ENCODE measurements around the gene ANGPTL7. TPM values are rescaled to one million over a fixed set of nuclear protein-coding genes. Genes with fewer than 3 reads are reported as not detected.

The ANGPTL7 gene
- polyA plus RNA-seq, 1 experiment, result not detected

GRCh38 chr1:11211461-11211860, 22.3 kb downstream of the ANGPTL7 start:
- no peaks in the 10 kb centered on the region for H3K27me3 ChIP-seq (ENCODE audit: control insufficient read depth, insufficient read depth, low read length)
- H3K4me3 ChIP-seq (ENCODE audit: low read depth, low read length), result no peak overlapping the region
- ChIA-PET CTCF (interaction anchor here (1.0 to 2.9 kb wide), 4 partner anchors 9 to 174 kb away, joined by 3 to 10 read pairs (median 4); no protein-coding TSS in a partner anchor), POLR2A (no interaction called here)
- peaks cover 21% of the 10 kb centered on the region for H3K36me3 ChIP-seq (ENCODE audit: control insufficient read depth, insufficient read depth, low read length)
- TF ChIP-seq CTCF (IDR thresholded peaks at IDR 0.05; ENCODE audit: insufficient read depth, low read depth, low read length), result no peak
- no peak for DNase-seq (ENCODE audit: low read depth)

GRCh38 chr1:11211925-11212587, 22.9 kb downstream of the ANGPTL7 start:
- ChIA-PET POLR2A (no interaction called here), CTCF (interaction anchor here (1.0 to 2.9 kb wide), 4 partner anchors 9 to 174 kb away, joined by 3 to 10 read pairs (median 4); no protein-coding TSS in a partner anchor)
- no peak for TF ChIP-seq CTCF (IDR thresholded peaks at IDR 0.05; ENCODE audit: insufficient read depth, low read depth, low read length)
- DNase-seq (ENCODE audit: low read depth), result no peak
- peaks cover 21% of the 10 kb centered on the region for H3K36me3 ChIP-seq (ENCODE audit: control insufficient read depth, insufficient read depth, low read length)
- no peak overlapping the region for H3K4me3 ChIP-seq (ENCODE audit: low read depth, low read length)
- no peaks in the 10 kb centered on the region for H3K27me3 ChIP-seq (ENCODE audit: control insufficient read depth, insufficient read depth, low read length)

- ChIA-PET POLR2A (no interaction called here), CTCF (interaction anchor here (1.4 kb wide), 1 partner anchor 8 kb away, joined by 3 read pairs; no protein-coding TSS in a partner anchor)
- no peak for DNase-seq (ENCODE audit: low read depth)
- no peak overlapping the region for H3K4me3 ChIP-seq (ENCODE audit: low read depth, low read length)
- no peak for TF ChIP-seq CTCF (IDR thresholded peaks at IDR 0.05; ENCODE audit: insufficient read depth, low read depth, low read length)
- H3K36me3 ChIP-seq (ENCODE audit: control insufficient read depth, insufficient read depth, low read length), result peaks cover 21% of the 10 kb centered on the region
- no peaks in the 10 kb centered on the region for H3K27me3 ChIP-seq (ENCODE audit: control insufficient read depth, insufficient read depth, low read length)
These were observed 25.7 kb downstream of the ANGPTL7 start for GRCh38 chr1:11214698-11215380.

GRCh38 chr1:11215381-11216005, 26.3 kb downstream of the ANGPTL7 start:
- no peak for DNase-seq (ENCODE audit: low read depth)
- Histone ChIP-seq H3K4me3 (ENCODE audit: low read depth, low read length) (no peak overlapping the region), H3K36me3 (ENCODE audit: control insufficient read depth, insufficient read depth, low read length) (peaks cover 21% of the 10 kb centered on the region), H3K27me3 (ENCODE audit: control insufficient read depth, insufficient read depth, low read length) (no peaks in the 10 kb centered on the region)
- no peak for TF ChIP-seq CTCF (IDR thresholded peaks at IDR 0.05; ENCODE audit: insufficient read depth, low read depth, low read length)
- ChIA-PET CTCF (interaction anchor here (2.1 kb wide), 1 partner anchor 10 kb away, joined by 4 read pairs; no protein-coding TSS in a partner anchor), POLR2A (no interaction called here)

- Histone ChIP-seq H3K36me3 (ENCODE audit: control insufficient read depth, insufficient read depth, low read length) (peaks cover 21% of the 10 kb centered on the region), H3K4me3 (ENCODE audit: low read depth, low read length) (no peak overlapping the region), H3K27me3 (ENCODE audit: control insufficient read depth, insufficient read depth, low read length) (no peaks in the 10 kb centered on the region)
- ChIA-PET CTCF (interaction anchor here (2.1 kb wide), 1 partner anchor 11 kb away, joined by 4 read pairs; no protein-coding TSS in a partner anchor), POLR2A (no interaction called here)
- no peak for DNase-seq (ENCODE audit: low read depth)
- no peak for TF ChIP-seq CTCF (IDR thresholded peaks at IDR 0.05; ENCODE audit: insufficient read depth, low read depth, low read length)
These were observed 26.9 kb downstream of the ANGPTL7 start for GRCh38 chr1:11216074-11216473.

Measured in BJ (cell line).